ENCODE results near the gene SPDEF.

SPDEF gene

DNA sequence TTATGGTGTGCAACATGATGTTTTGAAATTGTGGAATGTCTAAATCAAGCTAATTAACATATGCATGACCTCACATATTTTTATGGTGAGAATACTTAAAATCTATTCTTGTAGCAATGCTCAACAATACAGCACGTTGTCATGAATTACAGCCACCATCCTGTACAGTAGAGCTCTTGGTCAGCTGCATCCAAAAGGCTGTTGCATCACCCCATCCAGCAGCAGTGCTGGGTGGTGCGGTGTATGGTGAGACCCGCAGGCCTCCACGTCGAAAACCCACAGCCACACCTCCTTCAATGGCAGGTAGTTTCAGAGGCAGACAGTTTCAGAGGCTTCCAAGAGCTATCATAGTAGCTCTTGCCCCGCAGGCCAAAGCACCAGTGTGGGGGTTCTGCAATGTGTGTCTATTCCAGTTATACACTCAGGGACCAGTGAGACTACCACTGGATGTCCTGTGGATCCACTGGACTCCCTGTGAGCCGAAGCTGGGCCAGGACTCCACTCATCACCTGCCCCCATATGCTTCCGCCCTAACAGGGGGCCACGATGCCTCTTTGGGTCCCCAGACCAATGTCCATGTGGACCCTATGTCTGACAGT is 66.8 kb downstream of the SPDEF start:
- Histone ChIP-seq H3K9me3 (ENCODE audit: control insufficient read depth, insufficient read depth, low read depth, low read length) (no peaks in the 10 kb centered on the region), H3K4me1 (ENCODE audit: control insufficient read depth, insufficient read depth, low read length) (peaks cover 4% of the 10 kb centered on the region; the same call in 1 of the 2 replicates), H3K27ac (ENCODE audit: extremely low read depth, low read depth, low read length) (no peak overlapping the region), H3K4me3 (ENCODE audit: low read depth, low read length) (no peak overlapping the region), H3K36me3 (ENCODE audit: control insufficient read depth in 2 of 2, insufficient read depth in 1 of 2, low read length in 2 of 2) (no peaks in the 10 kb centered on the region)
- CTCF ChIA-PET: interaction anchor here (0.6 to 1.0 kb wide), 4 partner anchors 30 to 121 kb away, joined by 3 to 5 read pairs (median 4); no protein-coding TSS in a partner anchor
- POLR2A ChIA-PET: interaction anchor here (0.6 kb wide), 1 partner anchor 63 kb away, joined by 3 read pairs; no protein-coding TSS in a partner anchor
- no peak for TF ChIP-seq ZNF341 (tag by site-specific recombination; IDR thresholded peaks at IDR 0.05; ENCODE audit: low read depth)
- TF ChIP-seq, protein P1, sequence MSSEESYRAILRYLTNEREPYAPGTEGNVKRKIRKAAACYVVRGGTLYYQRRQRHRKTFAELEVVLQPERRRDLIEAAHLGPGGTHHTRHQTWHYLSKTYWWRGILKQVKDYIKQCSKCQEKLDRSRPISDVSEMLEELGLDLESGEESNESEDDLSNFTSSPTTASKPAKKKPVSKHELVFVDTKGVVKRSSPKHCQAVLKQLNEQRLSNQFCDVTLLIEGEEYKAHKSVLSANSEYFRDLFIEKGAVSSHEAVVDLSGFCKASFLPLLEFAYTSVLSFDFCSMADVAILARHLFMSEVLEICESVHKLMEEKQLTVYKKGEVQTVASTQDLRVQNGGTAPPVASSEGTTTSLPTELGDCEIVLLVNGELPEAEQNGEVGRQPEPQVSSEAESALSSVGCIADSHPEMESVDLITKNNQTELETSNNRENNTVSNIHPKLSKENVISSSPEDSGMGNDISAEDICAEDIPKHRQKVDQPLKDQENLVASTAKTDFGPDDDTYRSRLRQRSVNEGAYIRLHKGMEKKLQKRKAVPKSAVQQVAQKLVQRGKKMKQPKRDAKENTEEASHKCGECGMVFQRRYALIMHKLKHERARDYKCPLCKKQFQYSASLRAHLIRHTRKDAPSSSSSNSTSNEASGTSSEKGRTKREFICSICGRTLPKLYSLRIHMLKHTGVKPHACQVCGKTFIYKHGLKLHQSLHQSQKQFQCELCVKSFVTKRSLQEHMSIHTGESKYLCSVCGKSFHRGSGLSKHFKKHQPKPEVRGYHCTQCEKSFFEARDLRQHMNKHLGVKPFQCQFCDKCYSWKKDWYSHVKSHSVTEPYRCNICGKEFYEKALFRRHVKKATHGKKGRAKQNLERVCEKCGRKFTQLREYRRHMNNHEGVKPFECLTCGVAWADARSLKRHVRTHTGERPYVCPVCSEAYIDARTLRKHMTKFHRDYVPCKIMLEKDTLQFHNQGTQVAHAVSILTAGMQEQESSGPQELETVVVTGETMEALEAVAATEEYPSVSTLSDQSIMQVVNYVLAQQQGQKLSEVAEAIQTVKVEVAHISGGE (tag by site-specific recombination; conservative IDR thresholded peaks at IDR 0.05; ENCODE audit: low read depth): no peak
- no peak for TF ChIP-seq ZNF423 (tag by site-specific recombination; IDR thresholded peaks at IDR 0.05)

Data from HEK293 (cell line).